ENCODE results near the gene LAMC2. TPM values are rescaled to one million over a fixed set of nuclear protein-coding genes. Genes with fewer than 3 reads are reported as not detected.
"Not testable (repeated sequence)": the region's sequence is repeated elsewhere in the genome, so short reads cannot be mapped to it uniquely, and the experiment has no call there.

The LAMC2 gene
- 1.4 and 1.6 TPM in 2 replicates for total RNA-seq (2014; rRNA removed; shearing (Covaris generic))

DNA sequence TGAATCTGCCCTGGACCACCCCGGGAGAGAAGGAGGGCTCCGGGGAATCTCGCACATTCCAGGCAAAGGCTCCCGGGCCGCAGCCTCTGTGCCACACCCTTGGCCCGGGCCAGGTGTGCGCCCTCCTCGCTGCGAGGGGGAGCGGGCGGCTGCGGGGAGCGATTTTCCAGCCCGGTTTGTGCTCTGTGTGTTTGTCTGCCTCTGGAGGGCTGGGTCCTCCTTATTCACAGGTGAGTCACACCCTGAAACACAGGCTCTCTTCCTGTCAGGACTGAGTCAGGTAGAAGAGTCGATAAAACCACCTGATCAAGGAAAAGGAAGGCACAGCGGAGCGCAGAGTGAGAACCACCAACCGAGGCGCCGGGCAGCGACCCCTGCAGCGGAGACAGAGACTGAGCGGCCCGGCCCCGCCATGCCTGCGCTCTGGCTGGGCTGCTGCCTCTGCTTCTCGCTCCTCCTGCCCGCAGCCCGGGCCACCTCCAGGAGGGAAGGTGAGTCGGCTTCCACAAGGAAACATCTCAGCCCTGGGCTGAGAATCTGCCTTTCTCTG, at the start of gene LAMC2:
LAMC2 (plus strand) TSS at position 324 of the 550 bp plus-strand sequence; CDS start at position 413, 89 bp downstream.
- no peak for DNase-seq (ENCODE audit: low read depth)

DNA sequence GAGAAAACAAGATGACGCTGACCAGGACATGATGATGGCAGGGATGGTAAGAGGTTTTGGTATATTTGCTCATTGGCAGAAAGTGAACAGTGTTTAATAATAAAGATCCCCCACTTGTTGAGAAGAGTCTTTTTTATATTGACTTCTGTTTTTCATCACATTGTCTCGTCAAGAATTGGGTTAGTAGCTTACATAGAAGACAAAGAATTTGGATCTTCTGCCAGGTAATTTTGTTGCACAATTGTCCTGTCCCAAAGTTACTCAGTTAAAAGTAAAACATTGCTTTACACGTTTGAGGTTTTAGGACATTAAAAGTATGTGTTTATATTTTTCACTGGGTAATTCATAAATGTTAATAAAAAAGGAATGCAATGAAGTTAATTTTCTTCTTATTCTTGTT, 48.3 kb upstream of the LAMC2 start:
- DNase-seq (ENCODE audit: low read depth), result no peak

DNA sequence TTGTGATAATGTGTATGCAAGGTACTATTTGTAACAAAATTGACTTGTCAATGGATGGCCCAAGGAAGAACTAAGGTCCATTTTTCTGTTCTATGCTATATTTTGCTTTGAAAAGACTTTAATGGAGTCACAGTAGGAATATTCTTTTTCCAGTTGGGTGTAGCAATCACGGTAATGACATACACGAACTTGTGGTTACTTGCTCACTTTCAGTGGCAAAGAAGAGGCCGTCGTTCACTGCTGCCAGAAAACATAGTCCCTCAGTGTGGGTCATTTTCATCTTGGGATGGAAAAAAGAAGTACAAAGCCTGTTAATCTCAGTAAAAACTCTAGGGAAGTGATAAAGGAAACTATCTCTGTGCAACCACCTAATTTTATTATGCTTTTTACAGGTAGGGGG, 47.8 kb upstream of the LAMC2 start:
- no peak for DNase-seq (ENCODE audit: low read depth)

DNA sequence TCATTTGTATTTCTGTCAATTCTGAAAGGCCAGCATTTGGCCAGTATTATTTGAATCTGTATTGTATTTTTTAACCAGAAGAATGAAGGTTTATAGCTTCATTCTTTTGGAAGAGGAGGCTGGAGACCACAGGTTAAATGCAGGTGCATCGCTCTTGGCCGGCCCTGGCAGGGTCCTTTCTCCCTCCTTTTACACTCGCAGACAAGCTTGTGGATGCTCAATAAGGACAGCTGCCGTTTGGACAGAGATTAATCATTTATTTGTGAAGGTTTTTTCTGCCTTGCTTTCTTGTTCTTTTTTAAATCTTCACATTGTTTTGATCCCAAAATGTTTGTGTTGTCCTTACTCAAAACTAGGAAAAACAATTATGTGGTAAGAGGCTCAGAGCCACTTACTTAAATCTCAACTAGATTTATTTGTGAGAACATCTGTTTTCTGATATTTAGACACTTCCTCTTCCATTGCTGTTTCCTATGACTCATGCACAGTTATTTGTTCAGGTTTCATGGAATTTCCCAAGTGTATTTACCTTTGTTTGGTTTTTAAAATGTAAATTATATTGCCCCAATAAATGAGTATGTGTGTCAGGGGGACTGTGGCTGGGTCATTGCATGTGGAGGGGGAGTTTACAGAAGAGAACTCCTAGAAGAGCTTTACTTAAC, 46.7 kb upstream of the LAMC2 start:
- peak; percentile 67 for DNase-seq (ENCODE audit: low read depth)

DNA sequence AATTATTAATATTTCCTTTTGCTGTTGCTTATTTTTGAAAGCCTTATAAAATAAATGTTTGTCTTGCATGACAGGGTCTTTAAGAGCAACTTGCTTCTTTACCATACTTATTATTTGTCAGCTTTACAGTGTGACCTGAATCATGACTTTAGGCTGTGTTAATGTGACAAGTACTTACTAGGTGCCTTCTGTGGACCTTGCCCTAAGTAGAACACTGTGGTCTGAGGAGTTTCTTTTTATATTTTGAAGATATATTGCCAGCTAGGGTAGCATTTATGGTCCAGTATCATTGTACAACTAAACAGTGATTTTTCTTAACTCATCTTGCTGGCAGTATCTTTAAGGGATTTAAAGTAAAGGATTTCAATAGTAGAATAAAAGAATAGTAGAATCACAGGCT, 45.4 kb upstream of the LAMC2 start:
- no peak for DNase-seq (ENCODE audit: low read depth)

DNA sequence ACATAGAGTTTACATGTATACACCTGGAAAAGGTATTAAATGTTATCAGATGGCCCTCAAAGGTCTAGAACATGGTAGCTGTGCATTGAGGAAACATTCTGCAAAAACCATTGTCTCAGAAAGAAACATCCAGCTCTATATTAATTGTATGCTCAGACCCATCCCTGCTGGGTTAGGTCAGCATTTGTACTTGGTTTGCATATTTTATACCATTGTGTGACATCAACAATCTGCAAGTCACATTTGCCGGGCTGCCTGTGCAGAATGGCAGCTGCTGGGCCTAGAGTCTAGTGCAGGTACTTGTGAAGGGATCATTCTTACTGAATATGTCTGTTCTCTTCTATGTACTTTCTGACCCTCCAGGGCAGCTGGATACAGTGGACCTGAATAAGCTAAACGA, 43.9 kb upstream of the LAMC2 start:
- no peak for DNase-seq (ENCODE audit: low read depth)

DNA sequence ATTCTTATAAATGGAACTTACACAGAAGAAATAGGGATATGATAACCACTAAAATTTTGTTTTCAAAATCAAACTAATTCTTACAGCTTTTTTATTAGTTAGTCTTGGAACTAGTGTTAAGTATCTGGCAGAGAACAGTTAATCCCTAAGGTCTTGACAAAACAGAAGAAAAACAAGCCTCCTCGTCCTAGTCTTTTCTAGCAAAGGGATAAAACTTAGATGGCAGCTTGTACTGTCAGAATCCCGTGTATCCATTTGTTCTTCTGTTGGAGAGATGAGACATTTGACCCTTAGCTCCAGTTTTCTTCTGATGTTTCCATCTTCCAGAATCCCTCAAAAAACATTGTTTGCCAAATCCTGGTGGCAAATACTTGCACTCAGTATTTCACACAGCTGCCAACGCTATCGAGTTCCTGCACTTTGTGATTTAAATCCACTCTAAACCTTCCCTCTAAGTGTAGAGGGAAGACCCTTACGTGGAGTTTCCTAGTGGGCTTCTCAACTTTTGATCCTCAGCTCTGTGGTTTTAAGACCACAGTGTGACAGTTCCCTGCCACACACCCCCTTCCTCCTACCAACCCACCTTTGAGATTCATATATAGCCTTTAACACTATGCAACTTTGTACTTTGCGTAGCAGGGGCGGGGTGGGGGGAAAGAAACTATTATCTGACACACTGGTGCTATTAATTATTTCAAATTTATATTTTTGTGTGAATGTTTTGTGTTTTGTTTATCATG, 42.3 kb upstream of the LAMC2 start:
- no peak for DNase-seq (ENCODE audit: low read depth)

DNA sequence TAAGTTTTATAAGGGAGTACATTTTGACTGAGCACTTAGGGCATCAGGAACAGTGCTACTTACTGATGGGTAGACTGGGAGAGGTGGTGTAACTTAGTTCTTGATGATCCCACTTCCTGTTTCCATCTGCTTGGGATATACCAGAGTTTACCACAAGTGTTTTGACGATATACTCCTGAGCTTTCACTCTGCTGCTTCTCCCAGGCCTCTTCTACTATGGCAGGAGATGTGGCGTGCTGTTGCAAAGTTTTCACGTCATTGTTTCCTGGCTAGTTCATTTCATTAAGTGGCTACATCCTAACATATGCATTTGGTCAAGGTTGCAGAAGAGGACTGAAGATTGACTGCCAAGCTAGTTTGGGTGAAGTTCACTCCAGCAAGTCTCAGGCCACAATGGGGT, 41.3 kb upstream of the LAMC2 start:
- no peak for DNase-seq (ENCODE audit: low read depth)

DNA sequence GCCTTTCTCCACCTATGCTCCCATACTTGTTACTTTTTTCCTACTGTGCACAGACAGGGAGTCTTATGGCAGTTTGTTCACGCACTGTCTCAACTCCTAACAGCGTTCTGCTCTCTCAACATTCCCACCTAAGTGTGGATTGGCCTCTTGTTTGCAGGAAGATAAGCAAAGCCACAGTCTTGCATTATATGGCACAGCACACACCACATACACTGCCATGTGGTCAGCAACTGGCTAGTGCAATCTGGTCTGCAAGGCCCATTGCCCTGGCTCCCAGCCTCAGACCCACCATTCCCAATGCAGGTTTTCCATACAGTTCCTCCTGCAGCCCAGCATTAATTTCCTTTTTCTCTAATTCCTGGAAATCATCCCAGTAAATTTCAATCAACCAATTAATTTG, 38.3 kb upstream of the LAMC2 start:
- DNase-seq (ENCODE audit: low read depth), result no peak

DNA sequence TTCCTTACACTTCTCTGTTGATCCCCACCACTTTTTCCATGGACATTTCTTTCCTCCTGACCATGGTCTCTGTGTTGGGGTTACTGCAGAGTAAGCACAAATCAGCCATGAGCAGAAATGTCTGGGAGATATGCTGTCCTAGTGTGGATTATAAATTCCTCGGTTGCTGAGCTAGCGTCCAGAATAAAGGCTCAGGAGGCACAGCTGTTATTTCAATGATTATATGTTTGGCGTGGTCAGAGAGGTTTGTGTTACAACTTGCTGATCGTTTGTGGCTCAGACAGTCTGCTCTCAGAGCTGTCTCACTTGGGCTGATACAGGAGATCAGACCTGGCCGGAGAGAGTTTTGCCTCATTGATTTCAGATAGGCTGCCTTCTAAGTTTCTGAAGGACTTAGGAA, 37.5 kb upstream of the LAMC2 start:
- DNase-seq (ENCODE audit: low read depth), result peak; percentile 22

DNA sequence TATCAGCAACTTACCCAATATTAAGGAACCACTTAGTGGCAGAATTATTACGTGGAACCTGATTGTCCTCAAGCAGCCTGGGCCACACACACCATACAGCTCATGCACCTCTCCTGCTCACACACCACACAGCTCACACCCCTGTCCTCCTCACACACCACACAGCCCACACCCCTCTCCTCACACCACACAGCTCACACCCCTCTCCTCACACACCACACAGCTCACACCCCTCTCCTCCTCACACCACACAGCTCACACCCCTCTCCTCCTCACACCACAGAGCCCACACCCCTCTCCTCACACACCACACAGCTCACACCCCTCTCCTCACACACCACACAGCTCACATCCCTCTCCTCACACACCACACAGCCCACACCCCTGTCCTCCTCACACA, 36.8 kb upstream of the LAMC2 start:
- no peak for DNase-seq (ENCODE audit: low read depth)

DNA sequence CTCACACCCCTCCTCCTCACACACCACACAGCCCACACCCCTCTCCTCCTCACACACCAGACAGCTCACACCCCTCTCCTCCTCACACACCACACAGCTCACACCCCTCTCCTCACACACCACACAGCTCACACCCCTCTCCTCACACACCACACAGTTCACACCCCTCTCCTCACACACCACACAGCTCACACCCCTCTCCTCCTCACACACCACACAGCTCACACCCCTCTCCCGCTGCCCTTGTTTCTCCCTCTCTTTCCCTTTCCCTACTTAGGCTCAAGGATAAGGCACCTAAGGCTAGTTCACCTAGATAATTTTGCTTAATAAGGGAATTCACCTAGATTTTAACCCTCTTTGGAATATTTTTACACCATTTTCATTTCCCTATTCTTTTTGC, 36.0 kb upstream of the LAMC2 start:
- DNase-seq (ENCODE audit: low read depth), result not testable (repeated sequence)

DNA sequence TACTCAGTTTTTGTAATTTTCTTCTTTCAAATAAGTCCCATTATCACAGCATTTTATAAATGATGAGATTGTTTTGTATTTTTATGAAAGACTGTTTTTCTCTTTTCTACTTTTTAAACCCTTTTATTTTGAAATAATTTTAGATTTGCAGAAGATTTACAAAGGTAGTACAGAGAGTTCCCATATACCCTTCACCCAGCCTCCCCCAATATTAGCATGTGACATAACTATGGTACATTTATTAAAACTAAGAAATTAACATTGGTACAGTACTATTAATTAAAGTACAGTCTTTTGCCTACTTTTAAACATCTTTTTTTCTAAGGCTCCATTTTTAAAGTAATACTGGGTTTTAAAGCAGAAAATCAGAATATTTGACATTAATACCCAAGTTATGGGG, 35.6 kb upstream of the LAMC2 start:
- DNase-seq (ENCODE audit: low read depth), result no peak

DNA sequence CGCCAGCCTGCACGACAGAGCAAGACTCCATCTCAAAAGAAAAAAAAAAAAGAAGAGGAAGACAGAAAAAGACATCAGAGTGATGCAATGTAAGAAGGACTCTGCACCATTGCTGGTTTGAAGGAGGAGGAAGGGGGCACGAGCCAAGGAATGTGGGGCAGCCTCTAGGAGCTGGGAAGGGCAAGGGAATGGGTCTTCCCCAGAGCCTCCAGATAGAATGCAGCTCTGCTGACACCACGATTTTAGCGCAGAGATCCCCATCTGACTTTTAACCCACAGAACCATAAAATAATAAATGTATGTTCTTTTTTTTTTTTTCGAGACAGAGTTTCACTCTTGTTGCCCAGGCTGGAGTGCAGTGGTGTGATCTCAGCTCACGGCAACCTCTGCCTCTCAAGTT, 33.9 kb upstream of the LAMC2 start:
- DNase-seq (ENCODE audit: low read depth), result no peak

DNA sequence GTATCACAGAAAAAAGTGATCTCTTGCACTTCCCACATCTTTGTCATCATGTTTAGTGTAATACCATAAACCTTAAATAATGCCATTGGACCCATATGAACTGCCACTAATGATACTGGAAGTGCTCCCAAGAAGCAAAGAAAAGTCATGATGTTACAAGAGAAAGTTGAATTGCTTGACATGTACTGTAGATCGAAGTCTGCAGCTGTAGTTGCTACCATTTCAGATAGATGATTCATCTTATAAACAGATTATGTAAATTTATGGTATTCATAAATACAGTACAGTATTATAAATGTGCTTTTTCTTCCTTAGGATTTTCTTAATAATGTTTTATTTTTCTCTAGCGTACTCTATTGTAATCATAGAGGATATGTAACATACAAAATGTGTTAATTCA, 30.1 kb upstream of the LAMC2 start:
- no peak for DNase-seq (ENCODE audit: low read depth)

DNA sequence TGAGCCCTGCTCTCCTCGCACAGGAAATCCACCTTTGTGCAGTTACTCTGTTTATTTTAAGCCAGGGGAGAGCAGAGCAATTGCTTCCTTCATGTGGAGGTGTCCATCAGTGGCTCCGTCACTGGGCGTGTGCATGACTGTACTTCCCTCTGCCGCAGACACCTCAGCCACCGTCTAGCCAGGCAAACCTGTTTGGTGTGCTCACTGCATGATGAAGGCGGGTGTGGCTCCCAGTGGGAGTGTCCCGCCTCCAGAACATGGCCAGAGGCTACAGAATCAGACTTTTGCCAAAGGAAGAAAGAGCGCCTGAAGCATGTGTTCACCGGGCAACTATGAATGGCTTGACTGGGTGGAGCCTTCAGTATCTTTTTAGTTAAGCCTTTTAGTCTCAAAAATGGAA, 26.1 kb upstream of the LAMC2 start:
- DNase-seq (ENCODE audit: low read depth), result peak; percentile 92

DNA sequence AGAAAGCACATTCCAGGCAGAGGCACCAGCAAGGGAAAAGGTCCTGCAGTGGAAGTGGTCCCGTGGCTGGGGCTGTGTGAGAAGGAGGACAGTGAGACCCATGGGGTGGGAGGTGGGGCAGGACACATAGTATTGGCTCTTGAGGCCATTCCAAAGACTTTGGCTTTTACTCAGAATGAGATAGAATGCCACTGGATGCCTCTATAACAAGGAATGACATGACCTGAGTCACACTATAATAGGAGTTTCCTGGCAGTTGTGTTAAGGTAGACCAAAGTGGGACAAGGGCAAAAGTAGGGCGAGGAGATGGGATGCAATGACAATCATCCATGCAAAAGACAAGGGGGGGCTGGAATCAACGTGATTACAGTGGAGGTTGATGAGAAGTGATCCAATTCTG, 24.7 kb upstream of the LAMC2 start:
- no peak for DNase-seq (ENCODE audit: low read depth)

DNA sequence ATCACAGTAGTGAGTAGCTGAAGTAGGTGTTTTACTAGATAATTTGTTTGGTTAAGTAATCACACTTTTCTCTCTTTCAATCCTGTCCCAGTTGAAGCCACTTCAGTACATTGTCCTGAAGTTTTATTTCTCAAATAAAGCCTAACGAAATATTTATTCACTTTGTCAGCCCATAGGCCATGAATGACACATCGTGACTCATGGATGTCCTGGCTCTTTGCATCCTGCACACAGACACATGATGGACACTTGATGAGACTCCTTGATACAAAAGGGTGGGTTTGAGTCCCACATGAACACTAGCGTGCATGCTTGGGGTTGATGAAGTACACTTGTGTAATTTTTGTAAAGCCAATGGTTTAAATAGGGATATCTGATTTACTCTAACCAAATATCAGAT, 22.7 kb upstream of the LAMC2 start:
- DNase-seq (ENCODE audit: low read depth), result peak; percentile 96

DNA sequence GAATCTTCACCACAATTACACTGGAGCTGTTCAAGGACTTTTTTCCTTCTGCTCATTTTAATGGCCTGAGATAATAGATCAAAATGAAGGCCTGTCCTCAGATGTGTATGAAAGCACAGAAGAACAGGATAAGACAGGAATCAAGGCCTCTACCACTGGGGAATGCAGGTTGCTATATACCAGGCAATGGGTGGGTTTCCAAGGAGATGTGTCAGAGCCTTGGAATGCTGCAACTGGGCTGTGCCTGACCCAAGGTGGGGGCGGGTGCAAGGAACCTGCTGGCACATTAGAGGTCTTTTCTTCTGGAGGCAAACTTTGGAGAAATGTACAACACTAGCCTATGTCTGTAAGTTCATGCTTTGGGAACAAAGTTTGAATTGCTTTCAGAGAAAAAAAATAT, 21.7 kb upstream of the LAMC2 start:
- peak; percentile 88 for DNase-seq (ENCODE audit: low read depth)

DNA sequence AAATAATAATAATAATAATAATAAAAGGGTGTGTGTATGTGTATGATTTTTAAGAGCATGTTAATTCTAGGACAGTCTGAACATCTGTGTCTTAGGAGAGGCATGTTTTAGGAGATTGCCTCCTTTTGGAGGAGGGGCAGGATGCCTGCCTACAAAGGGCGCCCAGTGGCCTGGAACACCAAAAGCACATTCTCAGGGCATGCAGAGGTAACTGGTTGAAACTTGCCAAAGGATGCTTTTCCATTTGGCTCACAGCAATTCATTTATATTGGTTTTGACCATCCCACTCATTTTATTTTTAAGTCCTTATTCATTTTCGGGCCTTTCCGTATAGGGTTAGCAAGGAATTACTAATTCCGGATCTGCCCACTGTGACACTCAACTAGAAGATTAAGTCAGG, 21.1 kb upstream of the LAMC2 start:
- peak; percentile 14 for DNase-seq (ENCODE audit: low read depth)

DNA sequence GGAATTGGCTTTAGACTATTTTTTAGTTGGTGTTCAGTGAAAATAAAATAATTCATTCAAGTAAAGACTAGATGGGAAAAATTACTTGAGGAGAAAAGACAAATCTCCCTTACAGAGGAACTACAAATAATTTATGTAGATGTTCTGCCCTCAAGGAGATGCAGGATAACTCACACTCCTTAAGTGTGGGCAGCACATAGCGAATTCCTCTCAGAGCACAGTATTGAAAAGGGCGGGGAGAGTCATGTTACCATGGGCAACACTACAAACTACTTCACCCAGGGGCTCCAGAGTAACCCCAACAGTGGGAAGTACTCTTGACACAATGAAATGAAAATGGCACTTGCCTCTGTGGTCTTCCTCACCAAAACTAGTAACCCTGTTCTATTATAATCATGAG, 20.6 kb upstream of the LAMC2 start:
- no peak for DNase-seq (ENCODE audit: low read depth)

DNA sequence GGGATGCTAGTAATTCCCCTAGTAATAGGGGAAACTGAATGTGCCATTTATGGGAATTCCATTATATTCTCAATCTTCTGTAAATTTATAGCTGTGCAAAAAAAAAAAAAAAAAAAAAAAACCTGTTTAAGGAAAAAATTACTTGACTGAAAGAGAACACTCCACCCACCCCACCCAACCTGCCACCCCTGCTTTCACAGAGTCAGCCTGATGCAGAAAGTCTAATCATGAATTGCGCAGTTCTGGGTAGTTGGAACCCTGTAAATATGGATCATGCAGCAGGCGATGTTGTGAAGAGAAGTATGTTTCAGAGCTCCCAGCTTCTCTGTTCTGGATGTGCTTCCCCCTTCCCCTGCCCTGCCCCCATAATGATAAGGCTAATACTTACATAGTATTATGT, 19.6 kb upstream of the LAMC2 start:
- no peak for DNase-seq (ENCODE audit: low read depth)

DNA sequence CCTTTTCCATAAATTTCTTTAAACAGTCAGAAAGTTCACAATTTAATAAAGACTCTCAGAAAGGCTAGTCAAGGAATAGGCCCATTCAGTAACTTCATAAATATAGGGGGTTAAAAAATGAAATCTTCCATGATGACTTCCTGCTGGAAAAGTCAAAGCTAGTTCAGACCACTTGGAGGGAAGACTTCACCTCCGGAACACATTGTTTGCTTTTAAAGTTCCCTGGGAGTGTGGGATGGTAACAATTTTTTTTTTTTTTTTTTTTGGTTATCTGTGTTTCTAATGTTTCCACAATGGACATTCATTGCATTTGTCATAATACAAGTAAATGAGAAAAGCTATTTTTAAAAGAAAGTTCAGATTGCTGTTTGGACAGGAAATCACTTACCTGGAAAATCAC, 18.4 kb upstream of the LAMC2 start:
- no peak for DNase-seq (ENCODE audit: low read depth)

Measured in Daoy (cell line).